Thoracic aorta (tissue), 2 donors: ENCODE data around the gene CARS1. TPM values are rescaled to one million over a fixed set of nuclear protein-coding genes. Genes with fewer than 3 reads are reported as not detected.

Source experiments
- ATAC-seq: fragments of 150-250 bp; one replicate; pipeline ENCODE4 v1.8.0; 2017; ENCODE audit warnings: low read depth; ENCODE audit not compliant: insufficient number of reproducible peaks, low FRiP score
- DNase-seq: peaks from one replicate; pipeline ENCODE4 v3.0.0-alpha.2; 2020; ENCODE audit warnings: low spot score
- H3K27ac ChIP-seq, 2 donors: fragments of 200-600 bp; sonication (generic); 1 replicate in 1 of 2; 2 replicates in 1 of 2; pipeline ENCODE4 v1.5.1; 2016; ENCODE audit warnings: mild to moderate bottlenecking in 2 of 2, moderate library complexity in 2 of 2
- H3K27me3 ChIP-seq: fragments of 200-600 bp; sonication (generic); replicated peaks from 2 replicates; pipeline ENCODE4 v1.6.0; 2016; ENCODE audit warnings: mild to moderate bottlenecking; ENCODE audit not compliant: insufficient read depth
- H3K36me3 ChIP-seq: fragments of 200-600 bp; sonication (generic); one replicate; pipeline ENCODE4 v1.5.1; 2016
- H3K4me1 ChIP-seq, 2 donors: fragments of 200-600 bp; sonication (generic); 1 replicate in 1 of 2; 2 replicates in 1 of 2; pipeline versions ENCODE4 v1.5.1 to v1.6.0; 2016; ENCODE audit warnings: low read depth in 2 of 2, mild to moderate bottlenecking in 1 of 2; ENCODE audit not compliant: control insufficient read depth in 1 of 2
- H3K4me3 ChIP-seq: fragments of 200-600 bp; sonication (generic); 2 replicates; pipeline ENCODE4 v1.5.1; 2016; ENCODE audit warnings: mild to moderate bottlenecking
- H3K9me3 ChIP-seq: fragments of 200-600 bp; sonication (generic); 2 replicates; pipeline ENCODE4 v1.5.1; 2016
- total RNA-seq, 2 donors: library from RNA; depleted of rRNA; stranded (reverse); fragments of >200 nt; gene quantifications; one replicate each; pipeline versions ENCODE4 v1.1.0 to v1.2.3, GENCODE V29; 2016
- TF ChIP-seq, protein P1 (sequence below): fragments of 200-600 bp; sonication (generic); IDR thresholded peaks from one replicate; pipeline ENCODE4 v1.5.1; 2019; ENCODE audit warnings: antibody characterized with exemption

The CARS1 gene
- total RNA-seq, 2 donors from 2014 or later, result 38.4 to 56.5 TPM

DNA sequence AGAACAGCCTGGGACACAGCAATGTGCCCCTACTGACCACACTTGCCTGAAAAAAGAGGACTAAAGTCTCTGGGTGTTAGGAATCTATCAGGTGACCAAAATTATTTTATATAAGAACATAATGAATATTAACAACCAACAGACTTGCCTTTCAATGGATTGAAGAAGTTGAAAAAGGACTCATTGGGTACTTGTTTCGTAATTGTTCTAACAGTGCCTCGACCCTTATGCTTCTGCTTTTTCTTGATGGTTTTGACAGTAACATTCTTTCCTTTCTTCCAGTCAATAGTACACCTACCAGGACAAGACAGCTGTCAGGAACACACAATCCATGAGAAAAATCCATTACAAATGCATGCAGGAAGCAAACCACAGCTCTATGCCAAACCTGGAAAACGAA lies 99.0 kb downstream of the CARS1 start:
- Histone ChIP-seq H3K4me3 (no peak overlapping the region), H3K27me3 (no peaks in the 10 kb centered on the region), H3K36me3 (peaks cover 53% of the 10 kb centered on the region), H3K4me1 (no peaks in the 10 kb centered on the region), H3K9me3 (no peaks in the 10 kb centered on the region), H3K27ac (no peak overlapping the region)
- no peak for ATAC-seq
- TF ChIP-seq, protein P1, sequence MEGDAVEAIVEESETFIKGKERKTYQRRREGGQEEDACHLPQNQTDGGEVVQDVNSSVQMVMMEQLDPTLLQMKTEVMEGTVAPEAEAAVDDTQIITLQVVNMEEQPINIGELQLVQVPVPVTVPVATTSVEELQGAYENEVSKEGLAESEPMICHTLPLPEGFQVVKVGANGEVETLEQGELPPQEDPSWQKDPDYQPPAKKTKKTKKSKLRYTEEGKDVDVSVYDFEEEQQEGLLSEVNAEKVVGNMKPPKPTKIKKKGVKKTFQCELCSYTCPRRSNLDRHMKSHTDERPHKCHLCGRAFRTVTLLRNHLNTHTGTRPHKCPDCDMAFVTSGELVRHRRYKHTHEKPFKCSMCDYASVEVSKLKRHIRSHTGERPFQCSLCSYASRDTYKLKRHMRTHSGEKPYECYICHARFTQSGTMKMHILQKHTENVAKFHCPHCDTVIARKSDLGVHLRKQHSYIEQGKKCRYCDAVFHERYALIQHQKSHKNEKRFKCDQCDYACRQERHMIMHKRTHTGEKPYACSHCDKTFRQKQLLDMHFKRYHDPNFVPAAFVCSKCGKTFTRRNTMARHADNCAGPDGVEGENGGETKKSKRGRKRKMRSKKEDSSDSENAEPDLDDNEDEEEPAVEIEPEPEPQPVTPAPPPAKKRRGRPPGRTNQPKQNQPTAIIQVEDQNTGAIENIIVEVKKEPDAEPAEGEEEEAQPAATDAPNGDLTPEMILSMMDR, result no peak
- DNase-seq, result no peak

DNA sequence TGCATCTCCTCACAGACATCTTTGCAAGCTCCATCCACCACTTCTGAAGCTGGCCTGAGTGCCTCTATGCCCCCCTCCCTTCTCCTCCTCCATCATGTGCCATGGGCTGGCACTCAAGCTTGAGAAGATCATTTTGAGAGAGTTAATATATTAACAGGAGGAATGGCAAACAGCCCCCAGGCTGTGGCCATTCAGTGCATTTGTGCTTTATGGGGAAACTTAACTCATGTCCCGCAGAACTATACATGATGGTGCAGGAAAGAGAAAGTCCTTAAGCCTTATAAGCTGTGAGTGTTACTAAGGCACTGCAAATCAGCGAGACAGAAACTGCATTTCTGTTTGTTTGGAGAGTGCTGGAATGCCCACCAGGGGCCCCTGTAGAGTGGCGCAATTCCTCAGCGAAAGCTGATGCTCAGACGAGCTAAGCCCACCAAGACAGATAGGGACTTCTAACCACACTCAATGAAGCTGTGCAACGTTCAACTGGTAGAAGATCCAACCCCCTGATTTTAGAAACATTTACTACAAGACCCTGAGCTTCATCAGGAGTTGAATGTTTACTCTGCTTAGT lies 101.2 kb downstream of the CARS1 start:
- Histone ChIP-seq H3K4me3 (no peak overlapping the region), H3K27ac (no peak overlapping the region), H3K9me3 (no peaks in the 10 kb centered on the region), H3K36me3 (peaks cover 61% of the 10 kb centered on the region), H3K4me1 (peaks cover 0 to 9% of the 10 kb centered on the region in 2 donors), H3K27me3 (no peaks in the 10 kb centered on the region)
- TF ChIP-seq, protein P1, result no peak
- DNase-seq, result no peak
- no peak for ATAC-seq

GRCh38 chr11:2954263-2954662 lies 103.0 kb downstream of the CARS1 start:
- no peak overlapping the region for H3K27ac ChIP-seq
- H3K27me3 ChIP-seq, result no peaks in the 10 kb centered on the region
- DNase-seq, result no peak
- H3K36me3 ChIP-seq, result peaks cover 70% of the 10 kb centered on the region
- no peaks in the 10 kb centered on the region for H3K9me3 ChIP-seq
- no peak overlapping the region for H3K4me3 ChIP-seq
- H3K4me1 ChIP-seq, result peaks cover 0 to 11% of the 10 kb centered on the region in 2 donors
- no peak for ATAC-seq
- TF ChIP-seq, protein P1, result no peak

DNA sequence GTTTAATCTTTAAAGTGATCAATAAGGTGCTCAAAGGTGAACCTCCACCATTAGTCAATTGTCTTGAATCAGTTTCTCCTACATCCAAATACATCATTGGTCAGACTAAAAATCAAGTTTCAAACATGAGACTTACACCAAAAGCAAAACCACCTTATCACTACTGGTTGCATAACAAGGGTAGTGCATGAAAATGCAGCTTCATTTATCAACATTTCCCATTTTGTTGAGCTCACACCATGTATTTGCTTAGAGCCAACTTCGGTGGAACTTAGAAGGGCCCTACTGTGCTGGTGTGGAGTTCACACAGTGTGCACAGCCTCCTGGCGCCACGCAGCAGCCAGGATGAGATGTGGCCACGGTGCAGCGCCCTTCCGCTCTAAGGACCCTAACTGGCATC lies 104.9 kb downstream of the CARS1 start:
- ATAC-seq, result no peak
- TF ChIP-seq, protein P1, result no peak
- Histone ChIP-seq H3K27me3 (no peaks in the 10 kb centered on the region), H3K27ac (peak overlapping the region in 1 of 2 donors; percentile 28), H3K4me3 (no peak overlapping the region), H3K36me3 (peaks cover 57% of the 10 kb centered on the region), H3K4me1 (peaks cover 0 to 11% of the 10 kb centered on the region in 2 donors), H3K9me3 (no peaks in the 10 kb centered on the region)
- no peak for DNase-seq

- peaks cover 0 to 14% of the 10 kb centered on the region in 2 donors for H3K4me1 ChIP-seq
- peak overlapping the region; percentile 22 to 28 for H3K27ac ChIP-seq
- TF ChIP-seq, protein P1, result no peak
- H3K36me3 ChIP-seq, result peaks cover 54% of the 10 kb centered on the region
- DNase-seq (no peak), ATAC-seq (no peak)
- no peak overlapping the region for H3K4me3 ChIP-seq
- H3K27me3 ChIP-seq, result no peaks in the 10 kb centered on the region
- no peaks in the 10 kb centered on the region for H3K9me3 ChIP-seq
Observed at GRCh38 chr11:2951231-2952110, 105.8 kb downstream of the CARS1 start.
